ENCODE data around the gene ANGPTL3. TPM values are rescaled to one million over a fixed set of nuclear protein-coding genes. Genes with fewer than 3 reads are reported as not detected.

Gene ANGPTL3
- total and polyA plus RNA-seq, 2 of the 13 experiments (the other 11 are each of a cell fraction or from before 2014, with no cell fraction given) = 0.40 to 0.51 TPM

DNA sequence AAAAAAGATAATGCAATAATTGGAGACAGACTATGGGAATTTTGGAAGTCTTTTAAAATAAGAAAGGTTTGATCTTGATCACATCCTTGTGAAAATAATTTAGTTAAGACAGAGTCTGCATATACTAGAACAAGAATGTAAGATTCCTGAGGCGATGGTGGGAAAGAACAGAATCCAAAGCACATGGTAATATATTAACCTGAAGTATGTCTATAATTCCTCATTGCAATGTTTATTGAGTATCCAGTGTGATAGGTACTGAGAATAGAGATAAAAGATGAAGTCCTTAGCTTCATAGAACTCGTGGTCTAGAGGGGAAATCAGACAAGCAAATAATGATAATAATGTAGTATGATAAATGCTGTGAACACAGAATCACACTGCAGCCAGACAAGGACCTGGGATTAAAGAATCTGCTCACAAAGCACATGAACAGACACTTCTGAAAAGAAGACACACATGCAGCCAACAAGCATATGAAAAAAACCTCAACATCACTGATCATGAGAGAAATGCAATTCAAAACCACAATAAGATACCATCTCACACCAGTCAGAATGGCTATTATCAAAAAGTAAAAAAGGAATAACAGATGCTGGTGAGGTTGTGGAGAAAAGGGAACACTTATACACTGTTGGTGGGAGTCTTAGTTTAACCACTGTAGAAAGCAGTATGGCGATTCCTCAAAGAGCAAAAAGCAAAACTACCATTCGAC lies 6.9 kb upstream of the ANGPTL3 start:
- no peak overlapping the region for H3K4me3 ChIP-seq (replicated peaks in 1 of 3; ENCODE audit: insufficient read depth in 1 of 3, low read depth in 2 of 3, low read length in 3 of 3)
- H3K36me3 ChIP-seq (replicated peaks in 1 of 2; ENCODE audit: control insufficient read depth in 1 of 2, insufficient read depth in 2 of 2, low read length in 2 of 2) = peaks cover 0 to 4% of the 10 kb centered on the region in 2 experiments; a peak in 2 of 5 replicates
- POLR2A ChIA-PET = no interaction called here
- H3K9ac ChIP-seq (ENCODE audit: insufficient read depth, low read depth, low read length) = no peak overlapping the region
- H3K4me1 ChIP-seq (ENCODE audit: insufficient read depth, low read length) = peaks cover 63% of the 10 kb centered on the region
- no peak overlapping the region for H3K4me2 ChIP-seq (ENCODE audit: low read depth, low read length)
- intact Hi-C loops (cut with micrococcal nuclease; ENCODE audit: unreplicated experiment) (no loop called here), in situ Hi-C loops (cut with HindIII; ENCODE audit: extremely low pct_ligation_motif_present, low pct_unique_long_range_greater_than_20kb) (no loop called here)
- no peaks in the 10 kb centered on the region for H4K20me1 ChIP-seq (ENCODE audit: insufficient read depth, low read length)
- CTCF ChIA-PET (ENCODE audit: low intra/inter-chr PET ratio, low total read pairs) = no interaction called here
- no TSS peak for BruUV-seq (replicated peaks)
- no peaks in the 10 kb centered on the region for H3K79me2 ChIP-seq (ENCODE audit: insufficient read depth, low read length)
- FAIRE-seq = no peak
- no peaks in the 10 kb centered on the region for H3K27me3 ChIP-seq (ENCODE audit: control insufficient read depth in 1 of 2, insufficient read depth in 2 of 2, low read length in 2 of 2)
- H3K9me3 ChIP-seq (ENCODE audit: low read length) = no peaks in the 10 kb centered on the region
- peak; percentile 48; the same call in 1 of the 3 replicates for ATAC-seq
- 63% methylated on average over 4 of the region's 4 CpGs for WGBS (ENCODE audit: low lambda C conversion rate)
- TF ChIP-seq ZNF20 (CRISPR knock-in tag; IDR thresholded peaks at IDR 0.05) = no peak
- no peak for TF ChIP-seq PLSCR1 (CRISPR knock-in tag; IDR thresholded peaks at IDR 0.05; ENCODE audit: borderline replicate concordance)
- no peak for TF ChIP-seq CREB1 (IDR thresholded peaks at IDR 0.05)
- TF ChIP-seq CREB1 (CRISPR knock-in tag; IDR thresholded peaks at IDR 0.05) = peak; percentile 8; the same call in 1 of the 2 replicates
- no peak for TF ChIP-seq ZNF264 (CRISPR knock-in tag; IDR thresholded peaks at IDR 0.05)
- no peak for TF ChIP-seq LCORL (IDR thresholded peaks at IDR 0.05)
- no peak for TF ChIP-seq LCORL (CRISPR knock-in tag; IDR thresholded peaks at IDR 0.05)
- no peak for TF ChIP-seq PHF20 (CRISPR knock-in tag; IDR thresholded peaks at IDR 0.05)
- TF ChIP-seq ZNF263 (CRISPR knock-in tag; IDR thresholded peaks at IDR 0.05) = no peak
- TF ChIP-seq ZNF205 (CRISPR knock-in tag; IDR thresholded peaks at IDR 0.05) = no peak
- H2AFZ ChIP-seq (ENCODE audit: low read length) = no peak overlapping the region
- no peak overlapping the region for H3K27ac ChIP-seq (ENCODE audit: extremely low read length, insufficient read depth, low read length)
- DNase-seq (ENCODE audit: low spot score) = peak; percentile 13
